GM19328 (cell line): ENCODE data around the gene PTK6.
A peak's percentile ranks its signal among the peaks of the same experiment; 100 is the strongest.

Source experiments
- ATAC-seq: cut with Tn5 transposase; IDR thresholded peaks from one replicate; pipeline ENCODE4 v1.9.1; 2021; ENCODE audit warnings: mild to moderate bottlenecking, moderate library complexity; ENCODE audit not compliant: unreplicated experiment

Gene PTK6

GRCh38 chr20:63570281-63571086 is 33.3 kb upstream of the PTK6 start:
- ATAC-seq = no peak

GRCh38 chr20:63568986-63569949 is 32.1 kb upstream of the PTK6 start:
- no peak for ATAC-seq

GRCh38 chr20:63568170-63568981 is 31.2 kb upstream of the PTK6 start:
- peak; percentile 18 for ATAC-seq

GRCh38 chr20:63567386-63568169 is 30.4 kb upstream of the PTK6 start:
- ATAC-seq = peak; percentile 56

GRCh38 chr20:63567136-63567385 is 29.9 kb upstream of the PTK6 start:
- no peak for ATAC-seq

GRCh38 chr20:63566395-63567135 is 29.4 kb upstream of the PTK6 start:
- no peak for ATAC-seq

- no peak for ATAC-seq
Measured at GRCh38 chr20:63565699-63566335, 28.6 kb upstream of the PTK6 start.

GRCh38 chr20:63565021-63565698 is 28.0 kb upstream of the PTK6 start:
- ATAC-seq = no peak

- ATAC-seq = no peak
Measured at GRCh38 chr20:63564036-63564810, 27.0 kb upstream of the PTK6 start.

GRCh38 chr20:63563225-63563935 is 26.2 kb upstream of the PTK6 start:
- ATAC-seq = no peak

GRCh38 chr20:63562461-63563224 is 25.5 kb upstream of the PTK6 start:
- ATAC-seq = no peak

GRCh38 chr20:63561624-63562396 is 24.6 kb upstream of the PTK6 start:
- ATAC-seq = no peak

- ATAC-seq = no peak
Measured at GRCh38 chr20:63560856-63561609, 23.9 kb upstream of the PTK6 start.

- ATAC-seq = no peak
Measured at GRCh38 chr20:63560333-63560805, 23.2 kb upstream of the PTK6 start.
